Bronchial epithelial cell (primary cell): ENCODE data around the gene KCP. TPM values are rescaled to one million over a fixed set of nuclear protein-coding genes. Genes with fewer than 3 reads are reported as not detected.

Experiments
- DNase-seq: peaks from one replicate; pipeline ENCODE4 v3.0.0-alpha.2; 2010; ENCODE audit warnings: low read depth
- FAIRE-seq: peaks from 2 replicates; lab custom pipeline; 2011; peaks lifted over from hg19 to GRCh38; lab: Jason Lieb, UNC
- H3K27me3 ChIP-seq: 2 replicates; pipeline ENCODE4 v1.5.1; 2011; ENCODE audit warnings: low read length; ENCODE audit not compliant: control insufficient read depth, insufficient read depth
- H3K36me3 ChIP-seq: 2 replicates; pipeline ENCODE4 v1.5.1; 2011; ENCODE audit warnings: low read length; ENCODE audit not compliant: control insufficient read depth, insufficient read depth
- H3K4me3 ChIP-seq: 2 replicates; pipeline ENCODE4 v1.5.1; 2011; ENCODE audit warnings: mild to moderate bottlenecking, low read depth, low read length, control low read depth
- CTCF ChIP-seq: IDR thresholded peaks from 2 replicates; pipeline ENCODE4 v1.5.1; 2011; ENCODE audit warnings: mild to moderate bottlenecking, moderate library complexity, low read length, control low read depth, inconsistent platforms; ENCODE audit not compliant: insufficient read depth, severe bottlenecking
- total RNA-seq: library from RNA; depleted of rRNA; stranded (reverse); fragments of >200 nt; gene quantifications from 2 replicates; pipeline ENCODE4 v1.2.1, GENCODE V29; 2014

Gene KCP
- total RNA-seq, 1 donor from 2014 or later = 0.53 TPM

GRCh38 chr7:128862571-128863432 is 47.7 kb downstream of the KCP start, which contains the start of gene ATP6V1F:
ATP6V1F (plus strand) TSS chr7:128862856; CDS start chr7:128862905, 49 bp downstream.
- peaks cover 10% of the 10 kb centered on the region for H3K36me3 ChIP-seq
- no peak for TF ChIP-seq CTCF
- H3K4me3 ChIP-seq = peak within 1 kb of the TSS; percentile 78
- H3K27me3 ChIP-seq = no peaks in the 10 kb centered on the region
- DNase-seq (peak; percentile 92), FAIRE-seq (no peak)

- Histone ChIP-seq H3K36me3 (peaks cover 10% of the 10 kb centered on the region), H3K4me3 (peak overlapping the region; percentile 19), H3K27me3 (no peaks in the 10 kb centered on the region)
- FAIRE-seq = no peak
- TF ChIP-seq CTCF = no peak
- no peak for DNase-seq
Measured at GRCh38 chr7:128861957-128862570, 48.4 kb downstream of the KCP start.

GRCh38 chr7:128860158-128861073 is 50.1 kb downstream of the KCP start:
- Histone ChIP-seq H3K4me3 (no peak overlapping the region), H3K27me3 (no peaks in the 10 kb centered on the region), H3K36me3 (peaks cover 6% of the 10 kb centered on the region)
- DNase-seq = peak; percentile 10
- peak; percentile 22 for TF ChIP-seq CTCF
- FAIRE-seq = no peak

- Histone ChIP-seq H3K36me3 (no peaks in the 10 kb centered on the region), H3K27me3 (no peaks in the 10 kb centered on the region), H3K4me3 (no peak overlapping the region)
- no peak for TF ChIP-seq CTCF
- DNase-seq (no peak), FAIRE-seq (no peak)
Measured at GRCh38 chr7:128859232-128860157, 51.0 kb downstream of the KCP start.
